SH-SY5Y (cell line): ENCODE results near the gene PML.

Source experiments
- GATA2 ChIP-seq: IDR thresholded peaks from 2 replicates; pipeline ENCODE4 v1.6.1; 2011; ENCODE audit warnings: mild to moderate bottlenecking, low read depth, low read length
- GATA3 ChIP-seq: IDR thresholded peaks from 2 replicates; pipeline ENCODE4 v1.6.1; 2011; ENCODE audit warnings: low read depth, mild to moderate bottlenecking, low read length, moderate library complexity

GRCh38 chr15:73959801-73960200 is 34.7 kb upstream of the PML start:
- TF ChIP-seq GATA2 (no peak), GATA3 (no peak)
